ENCODE measurements around the gene KLK3. TPM values are rescaled to one million over a fixed set of nuclear protein-coding genes. Genes with fewer than 3 reads are reported as not detected.

KLK3 gene
- total and polyA plus RNA-seq, 2 of the 4 experiments (the other 2 are of a cell fraction), result not detected

GRCh38 chr19:50814883-50815282 lies 39.8 kb upstream of the KLK3 start:
- Histone ChIP-seq H4K91ac (ENCODE audit: insufficient read depth, low read depth, low read length) (no peak overlapping the region), H2AFZ (replicated peaks; ENCODE audit: low read length, poor library complexity) (no peak overlapping the region), H2BK120ac (ENCODE audit: low read depth, low read length) (no peak overlapping the region), H2BK15ac (ENCODE audit: low read depth, low read length) (no peak overlapping the region), H2AK9ac (replicated peaks; ENCODE audit: low read depth, low read length, poor library complexity) (no peak overlapping the region), H3K4me2 (ENCODE audit: low read depth, low read length) (no peak overlapping the region), H4K20me1 (ENCODE audit: insufficient read depth, low read length) (no peaks in the 10 kb centered on the region), H3K56ac (ENCODE audit: extremely low read depth, insufficient read depth, low read length) (no peak overlapping the region), H3K4ac (ENCODE audit: low read depth, low read length) (no peak overlapping the region), H3K23ac (ENCODE audit: low read depth, low read length) (no peak overlapping the region), H4K5ac (ENCODE audit: low read depth, low read length) (no peak overlapping the region), H3K27ac (ENCODE audit: insufficient read depth, low read length) (no peak overlapping the region), H3K79me1 (ENCODE audit: low read depth in 1 of 2, low read length in 2 of 2) (no peaks in the 10 kb centered on the region), H3K4me3 (ENCODE audit: insufficient read depth, low read depth, low read length) (no peak overlapping the region), H3K18ac (ENCODE audit: low read depth, low read length) (no peak overlapping the region), H3K9me3 (ENCODE audit: control insufficient read depth, insufficient read depth, low read length) (no peaks in the 10 kb centered on the region), H3K27me3 (ENCODE audit: control insufficient read depth, insufficient read depth, low read length) (peaks cover 27% of the 10 kb centered on the region), H4K8ac (ENCODE audit: low read depth in 2 of 2, low read length in 2 of 2) (no peak overlapping the region), H3K9ac (ENCODE audit: low read depth, low read length) (no peak overlapping the region), H3K14ac (replicated peaks; ENCODE audit: low read depth, low read length) (no peak overlapping the region), H2AK5ac (ENCODE audit: low read depth, low read length) (no peak overlapping the region), H2BK5ac (ENCODE audit: low read depth, low read length, poor library complexity, severe bottlenecking) (no peak overlapping the region), H3K4me1 (ENCODE audit: control insufficient read depth, insufficient read depth, low read length) (no peaks in the 10 kb centered on the region), H3K36me3 (ENCODE audit: control insufficient read depth, insufficient read depth, low read length) (no peaks in the 10 kb centered on the region), H2BK20ac (ENCODE audit: low read depth, low read length) (no peak overlapping the region), H3K9me1 (ENCODE audit: insufficient read depth, low read length) (no peaks in the 10 kb centered on the region)
- ChIA-PET CTCF (no interaction called here), POLR2A (ENCODE audit: unreplicated experiment) (no interaction called here)
- no TSS peak for BruUV-seq (replicated peaks)
- no CpG with 5 or more reads among the region's 5 CpGs for whole genome bisulfite sequencing, 2 experiments (ENCODE audit: extremely low coverage in 2 of 2, insufficient read length in 1 of 2)
- intact Hi-C loops (cut with micrococcal nuclease), result no loop called here
- DNase-seq (no peak), ATAC-seq (ENCODE audit: low read depth) (no peak)
- TF ChIP-seq ELK1 (IDR thresholded peaks at IDR 0.05; ENCODE audit: borderline replicate concordance, low read depth, low read length) (no peak), CTCF (conservative IDR thresholded peaks at IDR 0.05; ENCODE audit: low read depth, low read length) (no peak), MAFK (IDR thresholded peaks at IDR 0.05; ENCODE audit: low read depth, low read length) (no peak), POLR2A (IDR thresholded peaks at IDR 0.05; ENCODE audit: low read depth, low read length) (no peak), RFX5 (IDR thresholded peaks at IDR 0.05; ENCODE audit: low read depth, low read length) (no peak), NFE2L2 (IDR thresholded peaks at IDR 0.05; ENCODE audit: low read depth, low read length) (no peak), MXI1 (IDR thresholded peaks at IDR 0.05; ENCODE audit: borderline replicate concordance, low read depth, low read length) (no peak), SMC3 (IDR thresholded peaks at IDR 0.05; ENCODE audit: low read depth, low read length) (no peak), RAD21 (IDR thresholded peaks at IDR 0.05; ENCODE audit: low read length) (no peak), RCOR1 (IDR thresholded peaks at IDR 0.05; ENCODE audit: insufficient replicate concordance, low read length) (no peak), FOS (IDR thresholded peaks at IDR 0.05; ENCODE audit: low read depth, low read length) (no peak), BHLHE40 (IDR thresholded peaks at IDR 0.05; ENCODE audit: low read depth, low read length) (no peak), MAZ (IDR thresholded peaks at IDR 0.05; ENCODE audit: borderline replicate concordance, low read depth, low read length) (no peak), CHD1 (IDR thresholded peaks at IDR 0.05; ENCODE audit: low read depth, low read length) (no peak), CEBPB (IDR thresholded peaks at IDR 0.05; ENCODE audit: low read depth, low read length) (no peak)
- TF ChIP-seq, protein P1, sequence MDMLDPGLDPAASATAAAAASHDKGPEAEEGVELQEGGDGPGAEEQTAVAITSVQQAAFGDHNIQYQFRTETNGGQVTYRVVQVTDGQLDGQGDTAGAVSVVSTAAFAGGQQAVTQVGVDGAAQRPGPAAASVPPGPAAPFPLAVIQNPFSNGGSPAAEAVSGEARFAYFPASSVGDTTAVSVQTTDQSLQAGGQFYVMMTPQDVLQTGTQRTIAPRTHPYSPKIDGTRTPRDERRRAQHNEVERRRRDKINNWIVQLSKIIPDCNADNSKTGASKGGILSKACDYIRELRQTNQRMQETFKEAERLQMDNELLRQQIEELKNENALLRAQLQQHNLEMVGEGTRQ (IDR thresholded peaks at IDR 0.05; ENCODE audit: low read depth, low read length), result no peak
- dilution Hi-C loops (cut with HindIII; ENCODE audit: low sequenced_read_pairs, unreplicated experiment), result no loop called here
- in situ Hi-C loops (cut with MboI; ENCODE audit: low sequenced_read_pairs), result no loop called here
